H54 (cell line): ENCODE results near the gene CUEDC1.

Source experiments
- DNase-seq: peaks from one replicate; pipeline ENCODE4 v3.0.0; 2011; ENCODE audit warnings: low spot score, mixed read lengths; ENCODE audit not compliant: insufficient read length
- FAIRE-seq: peaks from 3 replicates; lab custom pipeline; 2011; peaks lifted over from hg19 to GRCh38; lab: Jason Lieb, UNC
- POLR2A ChIP-seq: IDR thresholded peaks from 2 replicates; pipeline ENCODE4 v1.6.1; 2011; ENCODE audit warnings: low read depth, mild to moderate bottlenecking, low read length

CUEDC1 gene

GRCh38 chr17:57990037-57990436 lies 34.8 kb upstream of the CUEDC1 start:
- TF ChIP-seq POLR2A = no peak
- no peak for DNase-seq
- FAIRE-seq = no peak

- DNase-seq (peak; percentile 90), FAIRE-seq (no peak)
- TF ChIP-seq POLR2A = peak; percentile 81
Measured at GRCh38 chr17:57988301-57989250, 33.4 kb upstream of the CUEDC1 start.

GRCh38 chr17:57987581-57988300 lies 32.5 kb upstream of the CUEDC1 start, which contains the start of gene VEZF1:
VEZF1 (minus strand) TSS chr17:57988254; CDS start chr17:57988111, 143 bp downstream.
- FAIRE-seq (no peak), DNase-seq (peak; percentile 76)
- TF ChIP-seq POLR2A = peak; percentile 40; the same call in 1 of the 2 replicates

GRCh38 chr17:57986841-57987580 lies 31.8 kb upstream of the CUEDC1 start:
- TF ChIP-seq POLR2A = no peak
- DNase-seq = no peak
- peak; percentile 30 for FAIRE-seq

GRCh38 chr17:57985675-57985974 lies 30.4 kb upstream of the CUEDC1 start:
- FAIRE-seq (peak; percentile 69), DNase-seq (peak; percentile 76)
- TF ChIP-seq POLR2A = no peak

- FAIRE-seq (no peak), DNase-seq (no peak)
- no peak for TF ChIP-seq POLR2A
Measured at GRCh38 chr17:57984936-57985674, 29.9 kb upstream of the CUEDC1 start.

- no peak for DNase-seq
- peak; percentile 27 for FAIRE-seq
- TF ChIP-seq POLR2A = no peak
Measured at GRCh38 chr17:57984261-57984890, 29.2 kb upstream of the CUEDC1 start.

GRCh38 chr17:57983446-57983845 lies 28.2 kb upstream of the CUEDC1 start:
- DNase-seq (no peak), FAIRE-seq (no peak)
- no peak for TF ChIP-seq POLR2A

GRCh38 chr17:57982452-57983170 lies 27.4 kb upstream of the CUEDC1 start:
- TF ChIP-seq POLR2A = no peak
- FAIRE-seq (peak; percentile 11), DNase-seq (no peak)

GRCh38 chr17:57980522-57980921 lies 25.3 kb upstream of the CUEDC1 start:
- TF ChIP-seq POLR2A = no peak
- FAIRE-seq (no peak), DNase-seq (no peak)

GRCh38 chr17:57979076-57979475 lies 23.9 kb upstream of the CUEDC1 start:
- DNase-seq (no peak), FAIRE-seq (no peak)
- no peak for TF ChIP-seq POLR2A

- DNase-seq (no peak), FAIRE-seq (no peak)
- TF ChIP-seq POLR2A = no peak
Measured at GRCh38 chr17:57976594-57976993, 21.4 kb upstream of the CUEDC1 start.
